Lung (tissue), 12 donors: ENCODE results near the gene BCAP31. TPM values are rescaled to one million over a fixed set of nuclear protein-coding genes. Genes with fewer than 3 reads are reported as not detected.

Experiments used
- ATAC-seq: fragments of 200-7000 bp; cut with Tn5 transposase; one replicate; pipeline ENCODE4 v1.9.1; 2020; ENCODE audit warnings: moderate number of reproducible peaks; ENCODE audit not compliant: insufficient read depth, low FRiP score
- DNase-seq, 3 donors: peaks; one replicate each; pipeline ENCODE4 v3.0.0-alpha.2; 2013 to 2017
- H3K27ac ChIP-seq, 2 donors: one replicate each; pipeline ENCODE4 v1.5.1; 2013; ENCODE audit warnings: mild to moderate bottlenecking in 2 of 2, moderate library complexity in 2 of 2, control low read depth in 1 of 2, inconsistent platforms in 1 of 2, low read depth in 1 of 2, low read length in 1 of 2
- H3K27me3 ChIP-seq, 3 donors: one replicate each; pipeline ENCODE4 v1.5.1; 2013; ENCODE audit warnings: low read length in 2 of 3; ENCODE audit not compliant: control insufficient read depth in 3 of 3, insufficient read depth in 3 of 3
- H3K36me3 ChIP-seq, 4 donors: one replicate each; pipeline ENCODE4 v1.5.1; 2013; ENCODE audit warnings: low read length in 4 of 4, mild to moderate bottlenecking in 1 of 4, moderate library complexity in 1 of 4; ENCODE audit not compliant: control insufficient read depth in 4 of 4, insufficient read depth in 4 of 4
- H3K4me1 ChIP-seq, 5 donors: one replicate each; pipeline ENCODE4 v1.5.1; 2013; ENCODE audit warnings: low read length in 5 of 5, mild to moderate bottlenecking in 2 of 5, moderate library complexity in 1 of 5; ENCODE audit not compliant: control insufficient read depth in 5 of 5, insufficient read depth in 5 of 5
- H3K4me3 ChIP-seq: one replicate; pipeline ENCODE4 v1.5.1; 2013; ENCODE audit warnings: mild to moderate bottlenecking, control low read depth, moderate library complexity
- H3K9ac ChIP-seq, 2 donors: one replicate each; pipeline ENCODE4 v1.5.1; 2013; ENCODE audit warnings: low read length in 2 of 2, control low read depth in 1 of 2; ENCODE audit not compliant: insufficient read depth in 1 of 2
- H3K9me3 ChIP-seq, 4 donors: one replicate each; pipeline ENCODE4 v1.5.1; 2013; ENCODE audit warnings: low read length in 3 of 4, mild to moderate bottlenecking in 1 of 4, moderate library complexity in 1 of 4; ENCODE audit not compliant: control insufficient read depth in 4 of 4, insufficient read depth in 3 of 4
- WGBS, 2 donors: extraction: QIAGEN DNeasy Blood & Tissue Kit; methylation state at CpG; one replicate each; pipeline ENCODE4 v1.1.7; 2013; 5-methylcytosine and 5-hydroxymethylcytosine counted together
- polyA plus RNA-seq, 2 donors: library from polyadenylated mRNA; stranded (reverse); fragments of 200-250 nt; gene quantifications; one replicate each; pipeline ENCODE4 v1.2.1, GENCODE V29; 2013
- total RNA-seq, 2 donors: library from RNA; depleted of rRNA in 1 of 2; stranded (reverse); fragments of >200 nt in 1 of 2; gene quantifications; one replicate each; pipeline ENCODE4 v1.2.1, GENCODE V29; 2014 to 2021
- TF ChIP-seq, protein P1 (sequence below): IDR thresholded peaks from 2 replicates; pipeline ENCODE4 v1.5.1; 2012; ENCODE audit warnings: mild to moderate bottlenecking; ENCODE audit errors: control extremely low read depth, extremely low read depth
- donor health status: control.
- donor health status: control.
- donor health status: Bipolar disorder and iron deficiency.
- donor health status: healthy.
- donor health status: DM: yes; HTN: yes; CAD: no.

BCAP31 gene
- total and polyA plus RNA-seq, 4 donors = 76.8 to 283 (median 206) TPM

DNA sequence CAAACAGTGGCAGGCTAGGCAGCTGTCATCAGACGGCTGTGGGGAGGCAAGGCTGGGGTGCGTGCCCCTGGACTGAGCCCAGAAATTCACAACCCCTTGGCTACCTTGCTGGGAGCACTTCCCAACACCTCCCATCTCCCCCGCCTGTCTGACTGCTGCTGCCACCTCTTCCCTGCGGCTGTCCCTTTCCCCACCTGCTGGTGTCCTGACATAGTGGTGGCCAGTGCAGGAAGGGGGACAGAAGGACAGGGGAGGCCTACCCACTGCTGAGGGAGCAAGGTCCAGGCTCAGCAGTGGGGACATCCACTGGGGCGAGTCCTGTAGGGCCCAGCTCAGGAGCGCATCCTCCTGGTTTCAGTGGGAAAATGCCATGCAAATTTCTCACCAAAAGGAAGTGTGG lies 3.9 kb upstream of the BCAP31 start:
- TF ChIP-seq, protein P1, sequence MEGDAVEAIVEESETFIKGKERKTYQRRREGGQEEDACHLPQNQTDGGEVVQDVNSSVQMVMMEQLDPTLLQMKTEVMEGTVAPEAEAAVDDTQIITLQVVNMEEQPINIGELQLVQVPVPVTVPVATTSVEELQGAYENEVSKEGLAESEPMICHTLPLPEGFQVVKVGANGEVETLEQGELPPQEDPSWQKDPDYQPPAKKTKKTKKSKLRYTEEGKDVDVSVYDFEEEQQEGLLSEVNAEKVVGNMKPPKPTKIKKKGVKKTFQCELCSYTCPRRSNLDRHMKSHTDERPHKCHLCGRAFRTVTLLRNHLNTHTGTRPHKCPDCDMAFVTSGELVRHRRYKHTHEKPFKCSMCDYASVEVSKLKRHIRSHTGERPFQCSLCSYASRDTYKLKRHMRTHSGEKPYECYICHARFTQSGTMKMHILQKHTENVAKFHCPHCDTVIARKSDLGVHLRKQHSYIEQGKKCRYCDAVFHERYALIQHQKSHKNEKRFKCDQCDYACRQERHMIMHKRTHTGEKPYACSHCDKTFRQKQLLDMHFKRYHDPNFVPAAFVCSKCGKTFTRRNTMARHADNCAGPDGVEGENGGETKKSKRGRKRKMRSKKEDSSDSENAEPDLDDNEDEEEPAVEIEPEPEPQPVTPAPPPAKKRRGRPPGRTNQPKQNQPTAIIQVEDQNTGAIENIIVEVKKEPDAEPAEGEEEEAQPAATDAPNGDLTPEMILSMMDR = no peak
- H3K27me3 ChIP-seq = no peaks in the 10 kb centered on the region
- H3K36me3 ChIP-seq = no peaks in the 10 kb centered on the region
- peak overlapping the region in 1 of 2 donors; percentile 82 for H3K27ac ChIP-seq
- DNase-seq (no peak), ATAC-seq (no peak)
- no peak overlapping the region for H3K4me3 ChIP-seq
- H3K4me1 ChIP-seq = peaks cover 4 to 25% (median 12%) of the 10 kb centered on the region in 5 donors
- peaks cover 0 to 27% (median 7%) of the 10 kb centered on the region in 4 donors for H3K9me3 ChIP-seq
- WGBS, 2 donors = 83 to 95% methylated on average over 5 to 6 of the region's 6 CpGs
- H3K9ac ChIP-seq = no peak overlapping the region

GRCh38 chrX:153727123-153727931 lies 3.1 kb upstream of the BCAP31 start:
- peak in 2 of 3 donors; percentile 11 to 34 for DNase-seq
- H3K4me1 ChIP-seq = peaks cover 6 to 32% (median 12%) of the 10 kb centered on the region in 5 donors
- 16 to 52% methylated on average over 14 to 23 of the region's 23 CpGs for WGBS, 2 donors

DNA sequence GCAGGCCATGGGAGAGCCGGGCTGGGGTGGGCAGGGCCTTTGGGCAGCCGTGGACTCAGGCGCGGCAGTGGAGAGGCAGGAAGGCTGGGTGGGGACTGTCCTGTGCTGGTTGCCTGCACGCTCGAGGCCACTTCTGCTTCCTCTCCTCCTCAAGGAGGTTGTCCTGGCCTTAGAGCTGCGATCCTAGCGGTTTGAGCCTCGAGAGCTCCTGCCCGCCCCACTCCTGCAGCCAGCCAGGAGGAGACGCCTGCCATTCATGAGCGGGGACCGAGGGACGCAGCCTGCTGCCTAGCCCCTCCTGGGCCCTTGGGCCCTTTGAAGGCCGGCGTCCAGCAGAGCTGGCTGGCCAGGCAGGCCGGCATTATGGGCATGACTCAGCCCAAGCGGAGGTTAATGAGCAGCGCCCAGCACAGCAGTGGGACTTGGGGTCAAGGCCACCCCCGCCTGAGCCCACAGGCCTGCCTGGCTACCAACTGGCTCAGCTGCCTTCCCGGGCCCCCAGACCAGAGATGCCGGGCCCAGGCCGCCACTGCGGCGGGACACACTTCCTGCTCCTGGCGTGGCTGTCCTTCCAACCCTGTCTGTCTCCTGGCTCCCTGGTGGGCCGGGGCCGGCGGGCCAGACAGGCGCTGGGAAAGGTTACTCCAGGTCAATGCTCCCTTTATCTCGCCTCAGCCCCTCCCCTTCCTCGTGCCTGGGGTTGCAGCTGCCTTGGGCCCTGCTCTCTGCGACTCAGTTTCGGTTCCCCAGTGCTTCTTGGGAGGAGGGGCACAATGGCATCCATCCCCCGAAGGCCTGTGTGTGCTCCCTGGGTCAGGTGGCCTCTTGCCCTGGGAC lies 2.3 kb upstream of the BCAP31 start:
- peak overlapping the region; percentile 5 for H3K4me3 ChIP-seq

More at GRCh38 chrX:153727123-153727931, 3.1 kb upstream of the BCAP31 start:
- no peaks in the 10 kb centered on the region for H3K36me3 ChIP-seq
- no peaks in the 10 kb centered on the region for H3K27me3 ChIP-seq
- peaks cover 0 to 23% (median 7%) of the 10 kb centered on the region in 4 donors for H3K9me3 ChIP-seq
- ATAC-seq = no peak
- no peak overlapping the region for H3K4me3 ChIP-seq
- no peak overlapping the region for H3K9ac ChIP-seq
- TF ChIP-seq, protein P1 = no peak
- H3K27ac ChIP-seq = peak overlapping the region; percentile 82 to 87

More for the DNA sequence above, 2.3 kb upstream of the BCAP31 start:
- 4 to 43% methylated on average over 7 to 35 of the region's 35 CpGs for WGBS, 2 donors
- H3K27me3 ChIP-seq = no peaks in the 10 kb centered on the region
- H3K9ac ChIP-seq = no peak overlapping the region
- ATAC-seq (peak; percentile 17), DNase-seq (peak; percentile 36 to 52 (median 37))
- H3K36me3 ChIP-seq = no peaks in the 10 kb centered on the region
- peaks cover 6 to 32% (median 12%) of the 10 kb centered on the region in 5 donors for H3K4me1 ChIP-seq
- H3K9me3 ChIP-seq = peaks cover 0 to 17% (median 2%) of the 10 kb centered on the region in 4 donors
- peak overlapping the region; percentile 82 to 87 for H3K27ac ChIP-seq
- TF ChIP-seq, protein P1 = no peak
